ENCODE measurements around the gene LRBA.
A peak's percentile ranks its signal among the peaks of the same experiment; 100 is the strongest.

LRBA gene

GRCh38 chr4:150588316-150588715, 426.8 kb downstream of the LRBA start:
- DNase-seq (ENCODE audit: low spot score) = no peak
- no peak overlapping the region for H3K27ac ChIP-seq
- no peak overlapping the region for H3K4me3 ChIP-seq
- no peak for TF ChIP-seq CTCF (IDR thresholded peaks at IDR 0.05)

- no peak for TF ChIP-seq CTCF (IDR thresholded peaks at IDR 0.05)
- no peak overlapping the region for H3K4me3 ChIP-seq
- no peak for DNase-seq (ENCODE audit: low spot score)
- H3K27ac ChIP-seq = no peak overlapping the region
Measured at GRCh38 chr4:150586162-150586810, 428.8 kb downstream of the LRBA start.

DNA sequence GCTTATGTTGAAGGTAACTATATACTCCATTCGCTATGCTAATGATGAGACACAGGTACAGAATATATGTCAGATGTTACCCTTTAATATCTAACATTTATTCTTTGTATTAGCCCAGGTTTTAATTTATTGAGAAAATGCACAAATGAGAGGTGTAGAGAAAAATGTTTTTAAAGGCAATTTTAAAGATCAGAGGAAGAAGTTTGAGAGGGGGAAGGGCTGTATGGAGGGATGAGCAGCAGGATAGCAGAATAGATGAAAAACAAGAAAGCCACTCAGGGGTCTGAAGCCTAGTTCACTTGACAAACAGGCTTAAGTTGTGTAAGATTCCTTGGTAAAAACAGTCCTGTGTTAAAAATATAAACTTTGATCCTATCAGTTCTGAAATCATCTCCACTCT, 429.5 kb downstream of the LRBA start:
- no peak for TF ChIP-seq CTCF (IDR thresholded peaks at IDR 0.05)
- no peak for DNase-seq (ENCODE audit: low spot score)
- H3K27ac ChIP-seq = no peak overlapping the region
- no peak overlapping the region for H3K4me3 ChIP-seq

DNA sequence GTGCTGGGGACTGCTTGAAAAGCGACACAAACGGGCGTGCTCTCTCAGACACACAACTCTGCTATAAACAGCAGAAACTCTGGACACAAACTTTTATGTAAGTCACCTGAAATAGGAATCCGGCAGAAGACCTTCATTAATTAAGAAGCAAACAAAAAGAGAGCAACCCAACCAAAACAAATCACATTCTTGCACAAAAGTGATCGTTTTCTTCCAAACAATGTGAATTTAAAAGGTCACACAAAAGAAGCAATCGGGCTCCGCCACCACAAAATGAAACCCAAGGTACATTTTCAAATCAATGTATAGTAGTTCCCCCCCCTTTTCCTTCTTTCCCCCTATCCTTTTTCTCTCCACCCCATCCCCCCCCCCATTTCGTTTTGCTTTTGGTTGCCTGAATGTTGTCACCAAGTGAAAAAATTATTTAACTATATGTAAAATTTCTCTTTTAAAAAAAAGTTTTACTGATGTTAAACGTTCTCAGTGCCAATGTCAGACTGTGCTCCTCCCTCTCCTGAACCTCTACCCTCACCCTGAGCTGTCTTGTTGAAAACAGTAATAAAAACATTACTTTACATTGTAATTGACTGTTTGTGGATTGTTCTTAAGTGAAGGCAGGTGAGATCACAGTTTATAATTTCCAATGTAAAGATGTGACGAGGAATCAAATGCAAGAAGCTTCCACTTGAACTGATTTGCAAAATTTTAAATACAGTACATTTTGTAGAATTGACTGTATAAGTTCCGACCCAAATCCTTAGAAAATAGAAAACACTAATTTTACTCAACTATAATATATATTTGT, 430.8 kb downstream of the LRBA start:
- TF ChIP-seq CTCF (IDR thresholded peaks at IDR 0.05) = no peak
- Histone ChIP-seq H3K4me3 (peak overlapping the region; percentile 66), H3K27ac (no peak overlapping the region)
- no peak for DNase-seq (ENCODE audit: low spot score)

DNA sequence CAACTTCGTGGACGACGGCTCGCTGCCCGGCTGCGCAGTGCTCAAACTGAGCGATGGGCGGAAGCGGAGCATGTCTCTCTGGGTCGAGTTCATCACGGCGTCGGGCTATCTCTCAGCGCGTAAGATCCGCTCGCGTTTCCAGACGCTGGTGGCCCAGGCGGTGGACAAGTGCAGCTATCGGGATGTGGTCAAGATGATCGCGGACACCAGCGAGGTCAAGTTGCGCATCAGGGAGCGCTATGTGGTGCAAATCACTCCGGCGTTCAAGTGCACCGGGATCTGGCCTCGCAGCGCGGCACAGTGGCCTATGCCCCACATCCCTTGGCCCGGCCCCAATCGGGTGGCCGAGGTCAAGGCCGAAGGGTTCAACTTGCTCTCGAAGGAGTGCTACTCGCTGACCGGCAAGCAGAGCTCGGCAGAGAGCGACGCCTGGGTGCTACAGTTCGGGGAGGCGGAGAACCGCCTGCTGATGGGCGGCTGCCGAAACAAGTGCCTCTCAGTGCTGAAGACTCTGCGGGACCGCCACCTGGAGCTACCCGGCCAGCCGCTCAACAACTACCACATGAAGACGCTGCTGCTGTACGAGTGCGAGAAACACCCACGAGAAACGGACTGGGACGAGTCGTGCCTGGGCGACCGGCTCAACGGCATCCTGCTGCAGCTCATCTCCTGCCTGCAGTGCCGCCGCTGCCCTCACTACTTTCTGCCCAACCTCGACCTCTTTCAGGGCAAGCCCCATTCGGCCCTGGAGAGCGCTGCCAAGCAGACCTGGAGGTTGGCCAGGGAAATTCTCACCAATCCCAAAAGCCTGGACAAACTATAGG, 431.6 kb downstream of the LRBA start:
- Histone ChIP-seq H3K4me3 (peak overlapping the region; percentile 66), H3K27ac (peak overlapping the region; percentile 36 to 37)
- DNase-seq (ENCODE audit: low spot score) = peak; percentile 74
- TF ChIP-seq CTCF (IDR thresholded peaks at IDR 0.05) = no peak

DNA sequence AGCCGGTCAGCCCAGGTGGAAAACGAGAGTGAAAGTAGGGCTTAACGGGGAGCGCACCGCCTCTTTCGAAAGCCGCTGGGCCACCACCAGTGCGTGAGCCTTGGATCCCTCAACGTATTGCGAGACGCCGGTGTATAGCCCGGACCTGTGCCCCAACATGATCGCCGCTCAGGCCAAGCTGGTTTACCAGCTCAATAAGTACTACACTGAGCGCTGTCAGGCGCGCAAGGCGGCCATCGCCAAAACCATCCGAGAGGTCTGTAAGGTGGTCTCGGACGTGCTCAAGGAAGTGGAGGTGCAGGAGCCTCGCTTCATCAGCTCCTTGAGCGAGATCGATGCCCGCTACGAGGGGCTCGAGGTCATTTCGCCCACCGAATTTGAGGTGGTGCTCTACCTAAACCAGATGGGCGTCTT, 432.2 kb downstream of the LRBA start:
- H3K27ac ChIP-seq = peak overlapping the region; percentile 36 to 37
- DNase-seq (ENCODE audit: low spot score) = no peak
- TF ChIP-seq CTCF (IDR thresholded peaks at IDR 0.05) = no peak
- H3K4me3 ChIP-seq = peak overlapping the region; percentile 66
